Suprapubic skin (tissue), 4 donors: ENCODE results near the gene DPYD.

ENCODE experiments used
- POLR2A ChIP-seq, 2 donors: fragments of 450-650 bp; IDR thresholded peaks; one replicate each; pipeline ENCODE4 v1.6.1; 2017; ENCODE audit warnings: antibody characterized with exemption in 2 of 2, mild to moderate bottlenecking in 2 of 2, moderate library complexity in 2 of 2
- POLR2AphosphoS5 ChIP-seq, 3 donors: sonication (generic); formaldehyde crosslinking; IDR thresholded peaks; one replicate each; pipeline ENCODE4 v1.6.1; 2017; ENCODE audit warnings: antibody characterized with exemption in 3 of 3
- TF ChIP-seq, protein P1 (sequence below), 2 donors: fragments of 200-600 bp in 1 of 2; fragments of 450-650 bp in 1 of 2; sonication (generic) in 1 of 2; IDR thresholded peaks; one replicate each; pipeline ENCODE4 v1.5.1; 2016 to 2019; ENCODE audit warnings: antibody characterized with exemption in 2 of 2, mild to moderate bottlenecking in 1 of 2, moderate library complexity in 1 of 2

GRCh38 chr1:97307151-97307550 lies 613.7 kb downstream of the DPYD start:
- TF ChIP-seq POLR2AphosphoS5 (IDR thresholded peaks at IDR 0.05): no peak
- TF ChIP-seq, protein P1, sequence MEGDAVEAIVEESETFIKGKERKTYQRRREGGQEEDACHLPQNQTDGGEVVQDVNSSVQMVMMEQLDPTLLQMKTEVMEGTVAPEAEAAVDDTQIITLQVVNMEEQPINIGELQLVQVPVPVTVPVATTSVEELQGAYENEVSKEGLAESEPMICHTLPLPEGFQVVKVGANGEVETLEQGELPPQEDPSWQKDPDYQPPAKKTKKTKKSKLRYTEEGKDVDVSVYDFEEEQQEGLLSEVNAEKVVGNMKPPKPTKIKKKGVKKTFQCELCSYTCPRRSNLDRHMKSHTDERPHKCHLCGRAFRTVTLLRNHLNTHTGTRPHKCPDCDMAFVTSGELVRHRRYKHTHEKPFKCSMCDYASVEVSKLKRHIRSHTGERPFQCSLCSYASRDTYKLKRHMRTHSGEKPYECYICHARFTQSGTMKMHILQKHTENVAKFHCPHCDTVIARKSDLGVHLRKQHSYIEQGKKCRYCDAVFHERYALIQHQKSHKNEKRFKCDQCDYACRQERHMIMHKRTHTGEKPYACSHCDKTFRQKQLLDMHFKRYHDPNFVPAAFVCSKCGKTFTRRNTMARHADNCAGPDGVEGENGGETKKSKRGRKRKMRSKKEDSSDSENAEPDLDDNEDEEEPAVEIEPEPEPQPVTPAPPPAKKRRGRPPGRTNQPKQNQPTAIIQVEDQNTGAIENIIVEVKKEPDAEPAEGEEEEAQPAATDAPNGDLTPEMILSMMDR (IDR thresholded peaks at IDR 0.05): no peak
- TF ChIP-seq POLR2A (IDR thresholded peaks at IDR 0.05): no peak
